ENCODE data around the gene DYNC2H1.
"Not testable (repeated sequence)": the region's sequence is repeated elsewhere in the genome, so short reads cannot be mapped to it uniquely, and the experiment has no call there.

Gene DYNC2H1

GRCh38 chr11:103367650-103368049, 258.4 kb downstream of the DYNC2H1 start:
- DNase-seq (ENCODE audit: low read depth in 2 of 2) = no peak

- no peak for DNase-seq (ENCODE audit: low read depth in 2 of 2)
Observed at GRCh38 chr11:103368145-103368544, 258.9 kb downstream of the DYNC2H1 start.

GRCh38 chr11:103370076-103370475, 260.9 kb downstream of the DYNC2H1 start:
- no peak for DNase-seq (ENCODE audit: low read depth in 2 of 2)

GRCh38 chr11:103372906-103373305, 263.7 kb downstream of the DYNC2H1 start:
- no peak for DNase-seq (ENCODE audit: low read depth in 2 of 2)

- DNase-seq (ENCODE audit: low read depth in 2 of 2) = not testable (repeated sequence)
Observed at GRCh38 chr11:103374227-103374626, 265.0 kb downstream of the DYNC2H1 start.

- no peak for DNase-seq (ENCODE audit: low read depth in 2 of 2)
Observed at GRCh38 chr11:103378931-103379330, 269.7 kb downstream of the DYNC2H1 start.

- no peak for DNase-seq (ENCODE audit: low read depth in 2 of 2)
Observed at GRCh38 chr11:103380031-103380430, 270.8 kb downstream of the DYNC2H1 start.

GRCh38 chr11:103384652-103385051, 275.4 kb downstream of the DYNC2H1 start:
- DNase-seq (ENCODE audit: low read depth in 2 of 2) = no peak

- DNase-seq (ENCODE audit: low read depth in 2 of 2) = no peak
Observed at GRCh38 chr11:103395612-103396011, 286.4 kb downstream of the DYNC2H1 start.

GRCh38 chr11:103396237-103396636, 287.0 kb downstream of the DYNC2H1 start:
- DNase-seq (ENCODE audit: low read depth in 2 of 2) = no peak

- no peak for DNase-seq (ENCODE audit: low read depth in 2 of 2)
Observed at GRCh38 chr11:103397369-103397768, 288.1 kb downstream of the DYNC2H1 start.

GRCh38 chr11:103398829-103399228, 289.6 kb downstream of the DYNC2H1 start:
- DNase-seq (ENCODE audit: low read depth in 2 of 2) = no peak

- DNase-seq (ENCODE audit: low read depth in 2 of 2) = no peak
Observed at GRCh38 chr11:103406357-103406756, 297.1 kb downstream of the DYNC2H1 start.

- DNase-seq (ENCODE audit: low read depth in 2 of 2) = no peak
Observed at GRCh38 chr11:103407641-103408040, 298.4 kb downstream of the DYNC2H1 start.

- DNase-seq (ENCODE audit: low read depth in 2 of 2) = no peak
Observed at GRCh38 chr11:103413266-103413888, 304.2 kb downstream of the DYNC2H1 start.

GRCh38 chr11:103418014-103418413, 308.8 kb downstream of the DYNC2H1 start:
- DNase-seq (ENCODE audit: low read depth in 2 of 2) = no peak

GRCh38 chr11:103420593-103420992, 311.4 kb downstream of the DYNC2H1 start:
- no peak for DNase-seq (ENCODE audit: low read depth in 2 of 2)

- DNase-seq (ENCODE audit: low read depth in 2 of 2) = no peak
Observed at GRCh38 chr11:103433386-103434072, 324.3 kb downstream of the DYNC2H1 start.

GRCh38 chr11:103434073-103434411, 324.8 kb downstream of the DYNC2H1 start:
- no peak for DNase-seq (ENCODE audit: low read depth in 2 of 2)

GRCh38 chr11:103436131-103436770, 327.0 kb downstream of the DYNC2H1 start:
- DNase-seq (ENCODE audit: low read depth in 2 of 2) = no peak

GRCh38 chr11:103441021-103441420, 331.8 kb downstream of the DYNC2H1 start:
- no peak for DNase-seq (ENCODE audit: low read depth in 2 of 2)

- no peak for DNase-seq (ENCODE audit: low read depth in 2 of 2)
Observed at GRCh38 chr11:103448966-103449365, 339.7 kb downstream of the DYNC2H1 start.

- no peak for DNase-seq (ENCODE audit: low read depth in 2 of 2)
Observed at GRCh38 chr11:103450241-103450640, 341.0 kb downstream of the DYNC2H1 start.
